ENCODE results near the gene TREH.

TREH gene

GRCh38 chr11:118662401-118663271 is 16.8 kb downstream of the TREH start:
- no peak for DNase-seq

- no peak for DNase-seq
Observed at GRCh38 chr11:118661425-118662301, 17.8 kb downstream of the TREH start.

GRCh38 chr11:118660681-118661424 is 18.6 kb downstream of the TREH start:
- DNase-seq: no peak

- no peak for DNase-seq
Observed at GRCh38 chr11:118659953-118660680, 19.3 kb downstream of the TREH start.

GRCh38 chr11:118659314-118659952 is 20.0 kb downstream of the TREH start:
- peak; percentile 77 for DNase-seq

GRCh38 chr11:118658429-118659313 is 20.8 kb downstream of the TREH start:
- DNase-seq: no peak

GRCh38 chr11:118657709-118658428 is 21.6 kb downstream of the TREH start:
- no peak for DNase-seq

- DNase-seq: peak; percentile 21
Observed at GRCh38 chr11:118657238-118657637, 22.2 kb downstream of the TREH start.

- no peak for DNase-seq
Observed at GRCh38 chr11:118656563-118657165, 22.8 kb downstream of the TREH start.

- DNase-seq: no peak
Observed at GRCh38 chr11:118655486-118656190, 23.8 kb downstream of the TREH start.

GRCh38 chr11:118653684-118654390 is 25.6 kb downstream of the TREH start:
- no peak for DNase-seq

- no peak for DNase-seq
Observed at GRCh38 chr11:118652681-118653181, 26.7 kb downstream of the TREH start.

GRCh38 chr11:118651820-118652219 is 27.6 kb downstream of the TREH start:
- DNase-seq: no peak

- no peak for DNase-seq
Observed at GRCh38 chr11:118650366-118650765, 29.1 kb downstream of the TREH start.

- DNase-seq: no peak
Observed at GRCh38 chr11:118649941-118650340, 29.5 kb downstream of the TREH start.

- no peak for DNase-seq
Observed at GRCh38 chr11:118648291-118648690, 31.2 kb downstream of the TREH start.

- DNase-seq: no peak
Observed at GRCh38 chr11:118646393-118646792, 33.1 kb downstream of the TREH start.

GRCh38 chr11:118645066-118645715 is 34.3 kb downstream of the TREH start:
- DNase-seq: no peak
